CD4-positive, alpha-beta T cell treated with Interleukin-4 for 1 hour (primary cell): ENCODE measurements around the gene STK38L.
"Not testable (repeated sequence)": the region's sequence is repeated elsewhere in the genome, so short reads cannot be mapped to it uniquely, and the experiment has no call there.

Experiments
- DNase-seq, 2 donors: peaks; one replicate each; pipeline ENCODE4 v3.0.0-alpha.2; 2020 to 2022

Gene STK38L

DNA sequence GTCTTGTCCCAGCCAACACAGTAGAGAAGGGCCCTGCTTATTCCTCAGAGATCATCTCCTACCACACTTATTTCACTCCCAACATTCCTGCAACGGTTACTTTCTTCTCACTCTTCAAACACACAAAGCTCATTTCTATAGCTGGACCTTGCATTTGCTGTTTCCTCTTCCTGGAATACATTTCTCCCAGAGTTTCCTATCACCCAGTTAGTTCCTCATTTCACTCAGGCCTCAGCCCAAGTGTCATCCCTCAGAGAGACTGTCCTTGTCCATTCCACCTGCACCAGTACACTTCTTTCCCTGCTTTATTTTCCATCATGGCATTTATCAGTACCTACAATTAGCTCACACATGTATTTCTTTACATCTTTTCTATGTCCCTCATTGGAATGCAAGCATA, 14.7 kb upstream of the STK38L start:
- no peak for DNase-seq

GRCh38 chr12:27231374-27231773, 12.7 kb upstream of the STK38L start:
- not testable (repeated sequence) for DNase-seq

DNA sequence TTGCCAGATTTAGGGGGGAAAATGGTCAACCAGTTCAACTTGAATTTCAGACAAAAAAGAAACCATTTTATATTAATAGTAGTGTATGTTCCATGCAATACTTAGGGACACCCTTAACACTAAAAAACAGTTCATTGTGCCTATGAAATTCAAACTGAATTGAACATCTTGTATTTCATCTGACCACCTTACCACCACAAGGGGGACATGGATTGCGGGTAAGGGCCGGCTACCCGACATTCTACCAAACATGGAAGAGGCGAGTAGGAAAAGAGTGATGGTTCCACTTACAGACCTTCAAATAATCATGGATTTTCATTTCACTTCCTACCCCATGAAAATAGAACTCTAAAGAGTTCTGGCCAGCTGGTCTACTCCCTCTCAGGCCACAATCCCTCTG, 10.3 kb upstream of the STK38L start:
- no peak for DNase-seq

DNA sequence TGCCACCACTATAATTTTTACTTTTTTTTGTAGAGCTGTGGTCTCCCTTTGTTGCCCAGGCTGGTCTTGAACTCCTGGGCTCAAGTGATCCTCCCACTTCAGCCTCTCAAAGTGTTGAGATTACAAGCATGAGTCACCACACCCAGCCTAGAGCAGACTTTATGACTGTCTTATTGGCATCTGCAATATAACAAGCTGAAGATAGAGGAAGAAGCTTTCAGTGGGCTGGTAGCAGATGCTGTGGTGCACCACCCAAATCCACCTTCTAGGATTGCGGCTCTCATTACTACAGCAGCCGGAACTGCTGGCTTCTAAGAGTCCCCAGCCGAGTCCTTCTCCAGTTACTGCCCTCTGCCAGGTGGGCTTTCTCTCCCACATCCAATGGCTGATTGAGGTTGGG, 7.6 kb upstream of the STK38L start:
- peak in 1 of 2 donors; percentile 32 for DNase-seq

DNA sequence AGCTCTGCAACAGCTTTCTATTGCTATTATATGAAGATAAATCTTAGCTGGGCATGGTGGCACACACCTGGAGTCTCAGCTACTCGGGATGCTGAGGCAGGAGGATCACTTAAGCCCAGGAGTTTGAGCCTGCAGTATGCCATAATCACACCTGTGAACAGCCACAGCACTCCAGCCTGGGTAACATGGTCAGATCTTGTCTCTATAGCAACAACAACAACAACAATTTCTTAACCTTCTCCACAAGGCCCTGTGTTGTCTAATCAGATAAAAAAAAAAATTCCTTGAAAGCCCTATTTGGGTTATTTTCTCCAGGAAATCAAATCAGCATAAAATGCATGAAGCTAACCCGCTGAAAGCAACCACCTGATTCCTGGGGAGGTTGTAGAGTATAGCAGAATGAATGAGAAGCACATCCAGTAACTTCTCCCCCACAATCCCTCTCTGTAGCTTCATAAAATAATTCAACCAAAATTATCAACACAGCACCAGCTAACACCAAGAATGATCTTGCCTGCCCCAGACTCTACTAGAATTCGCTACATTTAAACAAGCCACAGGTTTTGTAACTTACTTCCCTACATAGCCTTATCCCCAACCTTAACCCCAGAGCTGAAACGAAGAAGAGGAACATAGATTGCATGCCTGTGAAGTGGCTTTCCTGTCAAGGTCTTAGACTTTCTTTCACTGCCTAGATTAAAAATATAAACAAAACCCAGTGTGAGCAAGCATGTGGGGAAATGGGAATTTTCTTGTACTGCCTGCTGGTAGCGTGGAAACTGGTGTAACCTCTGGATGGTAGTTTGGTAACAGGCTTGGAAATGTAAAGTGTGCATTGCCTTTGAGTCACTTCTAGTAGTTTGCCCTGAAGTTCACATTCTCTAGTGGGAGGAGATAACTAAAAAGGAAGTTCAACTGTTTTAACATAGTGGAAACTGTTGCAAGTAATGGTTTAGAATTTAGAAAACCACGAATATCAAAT, 6.0 kb upstream of the STK38L start:
- peak in 1 of 2 donors; percentile 38 for DNase-seq

- no peak for DNase-seq
These were observed 1.1 kb upstream of the STK38L start for GRCh38 chr12:27243006-27243405.

- no peak for DNase-seq
These were observed 803 bp downstream of the STK38L start for GRCh38 chr12:27244689-27245488.

DNA sequence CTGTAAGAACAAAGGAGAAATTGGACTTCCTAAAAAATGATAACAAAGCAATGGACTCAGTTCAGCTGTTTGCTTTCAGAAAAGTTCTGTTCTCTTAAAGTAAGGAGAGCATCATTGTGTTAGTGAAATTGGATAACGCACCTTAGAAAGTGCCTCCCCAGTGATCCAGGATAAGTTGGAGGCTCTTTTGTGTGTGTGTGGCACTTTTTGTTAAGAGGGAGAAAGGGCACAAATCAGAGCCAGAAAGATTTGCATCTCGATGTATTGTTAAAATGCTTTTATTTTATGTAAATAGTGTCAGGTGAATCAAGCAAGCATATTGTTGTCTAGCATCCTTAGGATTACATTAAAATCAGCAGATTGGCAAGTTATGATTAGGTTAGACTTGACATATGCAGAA, 2.1 kb downstream of the STK38L start:
- DNase-seq = no peak

GRCh38 chr12:27246774-27247173, 2.7 kb downstream of the STK38L start:
- no peak for DNase-seq

DNA sequence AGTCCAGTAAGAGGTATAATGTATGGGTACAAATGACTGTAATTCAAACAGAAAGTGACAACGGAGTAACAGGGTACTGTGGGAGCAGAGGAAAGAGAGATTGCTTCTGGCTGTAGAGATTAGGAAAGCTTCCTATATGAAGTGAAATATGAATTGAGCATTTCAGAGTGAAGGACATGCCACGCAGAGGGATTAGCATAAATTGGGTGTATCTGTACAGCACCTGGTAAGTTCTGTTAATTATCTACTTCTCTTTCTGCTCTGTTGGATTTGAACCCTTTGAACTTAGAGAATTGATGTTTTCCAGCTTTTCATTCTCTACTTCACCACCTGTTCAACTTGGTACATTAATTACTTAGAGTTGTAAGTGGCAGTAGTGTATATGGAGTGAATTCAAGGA, 8.8 kb downstream of the STK38L start:
- no peak for DNase-seq

- no peak for DNase-seq
These were observed 9.3 kb downstream of the STK38L start for GRCh38 chr12:27253347-27253746.

GRCh38 chr12:27255806-27256205, 11.7 kb downstream of the STK38L start:
- DNase-seq = no peak

DNA sequence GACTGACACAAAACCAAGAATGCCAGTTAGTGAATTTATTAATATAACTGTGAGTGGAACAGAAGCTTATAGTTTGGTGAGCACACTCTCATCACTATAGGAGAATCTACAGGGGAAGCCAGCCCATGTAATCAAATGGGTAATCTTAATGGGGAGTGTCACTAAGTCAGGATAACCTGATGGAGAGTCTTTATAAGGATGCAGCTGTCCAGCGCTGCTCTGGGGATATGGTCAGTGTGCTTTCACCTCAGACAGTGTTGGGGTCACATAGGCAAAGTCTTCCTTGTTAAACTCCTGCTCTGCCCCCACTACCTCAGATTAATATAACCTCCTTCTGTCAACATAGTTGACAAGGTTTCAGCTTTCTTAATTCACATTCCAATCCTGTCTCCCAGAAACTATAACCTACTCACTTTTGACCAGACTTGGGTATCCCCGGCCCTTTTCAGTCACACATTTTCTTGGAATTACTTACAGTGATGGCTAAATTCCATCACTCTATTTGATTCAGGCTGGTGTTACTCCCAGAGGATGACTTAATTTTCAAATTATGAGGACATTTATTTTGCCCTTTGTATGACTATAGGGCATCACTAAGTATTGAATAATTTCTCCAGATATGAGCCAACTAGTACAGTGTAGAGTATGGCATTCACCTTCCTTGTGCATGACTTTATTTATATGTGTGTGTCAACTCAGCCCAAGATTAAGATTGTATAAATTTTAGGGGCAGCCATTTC, 13.2 kb downstream of the STK38L start:
- DNase-seq = no peak

DNA sequence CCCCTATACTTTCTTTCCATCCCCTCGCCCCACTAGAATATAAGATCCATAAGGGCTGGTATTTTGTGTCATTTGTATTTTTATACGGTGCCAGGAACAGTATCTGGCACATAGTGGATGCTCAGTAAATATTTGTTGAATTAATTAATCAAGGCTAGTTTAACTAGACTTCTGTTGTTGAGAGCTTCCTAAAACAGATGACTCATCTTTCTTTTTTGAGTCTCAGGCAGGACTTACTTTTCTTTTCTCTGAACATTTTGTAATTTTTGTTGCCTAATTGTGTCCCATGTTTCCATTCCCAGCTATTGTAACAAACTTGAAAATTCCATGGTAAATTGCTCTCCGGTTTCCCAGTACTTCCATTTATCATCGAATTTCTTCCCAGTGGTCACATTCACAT, 16.7 kb downstream of the STK38L start:
- DNase-seq = no peak

- no peak for DNase-seq
These were observed 17.8 kb downstream of the STK38L start for GRCh38 chr12:27261866-27262265.

- DNase-seq = no peak
These were observed 26.1 kb downstream of the STK38L start for GRCh38 chr12:27270148-27270547.

- DNase-seq = no peak
These were observed 27.1 kb downstream of the STK38L start for GRCh38 chr12:27271206-27271605.

DNA sequence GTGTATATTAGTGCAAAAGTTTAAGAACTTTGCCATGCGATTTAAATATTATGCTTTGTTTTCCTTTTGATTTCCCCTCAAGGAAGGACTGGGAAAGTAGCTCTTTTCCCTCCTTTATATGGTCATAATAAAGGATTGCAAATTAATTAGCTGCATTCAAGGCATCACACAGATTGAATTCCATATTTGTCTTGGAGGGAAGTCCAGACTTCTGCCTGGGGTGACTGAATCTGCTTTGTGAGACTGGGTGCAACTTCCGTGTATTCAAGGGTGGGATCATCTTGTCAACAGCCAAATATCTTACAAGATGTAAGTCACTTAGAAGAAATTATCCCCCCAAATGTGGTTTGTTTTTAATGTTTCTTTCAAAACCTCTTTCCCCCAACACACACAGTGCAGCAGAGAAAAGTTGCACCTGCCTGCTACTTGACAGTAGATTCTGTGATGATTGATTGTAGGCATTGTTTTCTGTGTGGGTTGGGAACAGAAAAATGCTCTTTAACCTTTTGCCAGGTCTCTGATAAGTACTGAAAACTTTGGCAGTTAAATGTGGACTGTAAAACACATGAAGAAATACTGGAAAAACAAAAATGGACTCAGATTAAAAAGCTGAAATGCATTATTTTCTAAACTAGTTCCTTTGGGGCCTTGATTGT, 28.4 kb downstream of the STK38L start:
- no peak for DNase-seq

DNA sequence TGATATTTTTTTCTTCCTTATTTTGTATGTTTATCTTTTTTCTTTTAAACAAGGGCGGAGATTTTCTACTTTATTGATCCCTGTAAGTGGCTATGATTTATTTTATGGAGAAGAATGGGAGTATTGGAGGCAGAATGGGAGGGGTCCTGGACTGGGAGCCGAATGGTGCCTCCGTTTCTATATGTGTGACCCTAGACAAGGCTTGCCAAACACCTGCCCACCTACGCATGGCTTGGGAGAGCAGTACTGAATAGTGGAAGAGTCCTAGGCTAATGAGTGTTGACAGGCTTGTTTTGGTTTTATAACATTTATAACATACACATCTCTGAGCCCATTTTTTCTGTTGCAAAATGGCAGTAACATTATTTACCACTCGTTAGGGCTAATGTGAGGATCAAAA, 29.0 kb downstream of the STK38L start:
- DNase-seq = no peak

DNA sequence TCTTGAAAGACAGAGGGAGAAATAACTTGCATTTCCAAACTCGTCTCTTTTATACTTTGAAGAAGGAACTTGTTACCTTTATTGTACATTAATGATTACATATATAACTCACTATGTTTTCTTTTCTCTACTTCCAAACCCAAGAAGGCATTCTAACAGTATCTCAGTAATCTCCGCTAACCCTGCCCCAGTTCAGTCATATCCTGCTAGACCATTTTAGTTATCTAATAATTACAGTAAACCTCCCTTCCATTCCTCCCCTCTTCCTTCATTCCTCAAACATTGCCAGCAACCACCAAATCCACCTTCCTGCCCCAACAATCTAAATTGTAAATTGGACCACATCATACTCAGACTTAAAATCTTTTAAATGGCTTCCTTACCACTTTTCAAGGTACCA, 30.6 kb downstream of the STK38L start:
- DNase-seq = no peak

DNA sequence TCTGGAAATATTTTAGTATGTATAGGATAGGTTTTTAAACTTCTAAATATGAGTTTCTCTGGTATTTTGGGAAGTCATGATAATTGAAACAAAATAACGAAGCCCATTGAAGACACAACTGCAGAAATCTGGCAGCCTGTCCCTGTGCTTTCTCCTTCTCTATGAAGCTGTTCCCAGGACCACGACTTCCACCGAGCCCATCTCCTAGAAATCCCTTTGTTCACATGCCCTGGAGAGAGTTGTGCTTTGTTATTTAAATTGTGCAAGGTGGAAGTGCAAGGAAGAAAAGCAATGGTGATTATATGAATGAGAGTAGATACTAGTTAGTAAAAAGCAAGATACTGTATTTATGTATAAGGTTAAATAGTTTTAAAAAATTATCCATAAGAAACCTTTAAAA, 32.2 kb downstream of the STK38L start:
- DNase-seq = no peak

GRCh38 chr12:27277846-27278260, 33.8 kb downstream of the STK38L start:
- DNase-seq = no peak

- no peak for DNase-seq
These were observed 35.7 kb downstream of the STK38L start for GRCh38 chr12:27279826-27280225.
